Inflammatory macrophage treated with lipopolysaccharide for 1 hour (primary cell): ENCODE results near the gene SOX10.

Experiments used
- DNase-seq, 2 donors: peaks; one replicate each; pipeline ENCODE4 v3.0.0-alpha.2; 2020 to 2022

The SOX10 gene

DNA sequence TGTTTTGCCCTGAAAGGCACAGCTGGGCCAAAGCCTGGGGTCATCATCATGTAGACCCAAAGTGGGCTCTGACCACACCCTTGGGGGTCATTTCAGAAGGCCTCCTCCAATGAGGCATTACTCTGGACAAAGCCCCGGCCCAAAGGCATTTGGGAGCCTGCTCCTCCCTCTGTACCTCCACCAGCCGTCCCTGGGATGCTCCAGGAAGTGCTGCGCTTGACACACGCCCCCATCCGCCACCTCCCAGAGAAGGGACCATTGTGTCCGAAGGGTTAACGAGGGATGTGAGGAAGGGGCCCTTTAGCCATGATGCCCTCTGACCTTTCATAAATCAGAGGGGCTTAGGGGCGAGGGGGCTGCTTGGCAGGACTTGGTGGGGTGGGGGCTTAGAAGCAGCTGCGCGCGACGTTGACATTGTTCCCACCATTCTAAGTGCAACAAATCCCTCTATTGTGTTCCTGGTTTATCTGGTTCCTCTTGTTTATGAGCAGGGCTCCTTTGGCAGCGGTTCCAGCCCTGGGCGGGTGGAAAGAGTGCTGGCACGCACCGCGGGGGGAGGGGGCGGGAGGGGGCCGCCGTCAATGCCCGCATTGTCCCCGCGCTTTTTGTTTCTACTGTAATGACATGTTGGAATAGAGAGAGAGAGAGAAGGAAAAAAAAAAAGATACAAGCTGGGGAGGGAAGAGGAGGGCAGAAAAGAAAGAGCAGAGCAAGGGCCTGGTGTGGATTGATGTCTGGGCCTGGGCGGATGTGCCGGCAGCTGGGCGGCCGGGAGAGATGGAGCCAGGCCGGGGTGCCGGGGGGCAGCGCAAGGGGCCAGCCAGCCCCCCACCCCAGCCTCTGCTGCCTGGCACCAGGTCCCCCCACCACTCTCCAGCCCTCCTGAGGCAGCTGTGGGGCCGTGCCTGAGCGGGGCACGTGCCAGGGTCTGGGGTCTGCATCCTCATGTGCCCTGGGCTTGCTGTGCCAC is 32.1 kb upstream of the SOX10 start:
- DNase-seq: no peak

DNA sequence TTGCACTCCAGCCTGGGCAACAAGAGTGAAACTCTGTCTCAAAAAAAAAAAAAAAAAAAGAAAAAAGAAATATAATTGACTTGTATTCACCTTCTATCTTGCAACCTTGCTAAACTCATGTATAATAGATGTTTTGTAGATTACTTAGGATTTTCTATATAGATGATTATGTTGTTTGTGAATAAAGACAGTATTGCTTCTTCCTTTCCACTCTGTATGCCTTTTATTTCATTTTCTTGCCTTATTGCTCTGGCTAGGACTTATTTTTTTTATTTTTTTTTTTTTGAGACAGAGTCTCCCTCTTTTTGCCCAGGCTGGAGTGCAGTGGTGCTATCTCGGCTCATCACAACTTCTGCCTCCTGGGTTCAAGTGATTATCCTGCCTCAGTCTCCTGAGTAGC is 29.7 kb upstream of the SOX10 start:
- no peak for DNase-seq

DNA sequence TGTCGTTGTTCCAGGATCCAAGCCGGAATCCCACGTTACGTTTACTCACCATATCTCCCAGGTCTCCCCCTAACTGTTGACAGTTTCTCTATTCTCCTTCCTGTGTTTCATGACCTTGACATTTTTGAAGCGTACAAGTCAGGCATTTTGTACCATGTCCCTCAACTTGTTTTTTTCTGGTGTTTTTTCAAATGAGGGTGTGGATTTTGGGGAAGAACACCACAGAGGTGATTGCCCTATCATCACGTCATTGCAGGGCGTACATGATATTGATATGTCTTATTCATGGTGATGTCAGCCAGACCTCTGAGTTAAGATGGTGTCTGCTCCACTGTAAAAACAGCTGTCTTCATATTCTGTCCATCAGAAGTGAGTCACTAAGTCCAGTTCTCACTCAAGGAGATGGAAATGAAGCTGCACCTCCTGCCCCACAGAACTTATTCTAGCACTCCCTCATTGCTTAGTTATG is 28.3 kb upstream of the SOX10 start:
- DNase-seq: no peak

DNA sequence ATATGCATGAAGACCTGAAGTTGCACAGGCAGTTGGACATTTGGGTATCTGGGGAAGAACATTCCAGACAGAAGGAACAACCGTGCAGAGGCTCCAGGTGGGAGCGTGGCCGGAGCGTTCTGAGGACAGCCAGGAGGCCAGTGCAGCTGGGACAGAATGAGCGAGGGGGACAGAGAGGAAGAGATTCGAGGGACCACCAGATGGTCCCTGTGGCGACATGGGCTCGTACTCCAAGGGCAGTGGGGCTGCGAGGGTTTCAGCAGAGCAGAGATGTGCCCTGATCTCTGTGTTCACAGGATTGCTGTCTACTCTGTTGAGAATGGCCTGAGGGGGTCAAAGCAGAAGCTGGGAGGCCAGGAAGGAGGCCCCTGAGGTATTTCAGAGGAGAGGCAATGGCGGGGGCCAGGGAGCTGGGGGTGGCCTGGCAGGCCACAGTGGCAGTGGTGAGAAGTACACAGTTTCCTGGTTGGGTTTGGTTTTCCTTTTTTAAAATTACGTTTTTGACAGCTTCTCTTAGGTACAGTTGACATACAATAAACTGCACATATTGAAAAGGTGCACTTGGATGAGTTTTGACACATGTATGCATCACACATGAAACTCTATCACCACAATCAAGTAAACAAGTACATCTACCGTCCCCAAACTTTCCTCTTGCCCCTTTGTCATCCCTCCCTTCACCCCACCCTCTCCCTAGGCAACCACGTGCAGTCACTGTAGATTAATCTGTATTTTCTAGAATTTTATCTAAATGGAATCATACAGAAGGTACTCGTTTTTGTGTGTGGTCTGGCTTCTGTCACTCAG is 24.8 kb upstream of the SOX10 start:
- DNase-seq: no peak

DNA sequence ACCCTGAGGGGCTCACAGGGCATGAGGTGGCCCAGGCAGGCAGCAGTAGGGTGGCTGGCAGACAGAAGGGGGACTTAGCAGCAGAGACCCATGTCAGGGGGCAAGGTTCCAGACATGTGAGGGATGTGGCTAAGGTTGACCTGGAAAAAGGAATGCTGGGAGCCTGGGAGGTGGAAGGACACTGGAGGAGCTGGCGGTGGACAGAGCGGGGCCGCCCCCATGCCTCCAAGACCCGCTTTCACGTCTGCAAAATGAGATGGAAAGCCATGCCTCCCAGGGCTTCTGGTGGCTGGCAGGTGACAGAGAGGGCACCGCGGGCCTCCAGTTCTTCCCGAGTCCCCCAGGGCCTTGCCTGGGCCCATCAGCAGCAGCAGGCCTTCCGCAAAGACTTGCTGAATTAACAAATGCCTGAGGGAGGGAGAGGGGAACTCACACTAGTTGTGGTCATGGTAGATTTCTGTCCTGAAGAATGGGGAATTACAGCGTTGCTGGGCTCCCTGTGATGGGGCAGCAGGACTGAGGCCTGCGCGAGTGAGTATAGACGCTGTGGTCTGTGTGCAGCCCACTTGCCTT is 23.1 kb upstream of the SOX10 start:
- DNase-seq: no peak

DNA sequence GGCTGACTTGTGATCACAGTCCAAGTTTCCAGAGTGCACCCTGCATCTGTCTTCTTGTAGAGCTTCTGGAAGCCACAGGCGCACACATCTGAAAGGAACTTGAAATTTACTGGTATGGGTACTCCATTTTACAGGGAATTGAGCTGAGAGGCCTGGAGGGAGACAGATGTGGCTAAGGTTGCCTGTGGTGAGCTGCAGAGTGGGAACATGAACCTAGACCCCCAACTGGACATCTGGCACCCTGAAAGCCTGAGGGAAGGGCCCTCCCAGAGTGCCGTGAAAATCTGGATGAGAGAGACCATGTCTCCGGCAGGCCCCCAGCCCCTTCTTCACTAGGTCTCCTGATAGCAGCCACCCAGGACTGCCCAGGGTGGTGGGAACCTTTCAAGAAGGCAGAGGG is 22.6 kb upstream of the SOX10 start:
- DNase-seq: no peak

DNA sequence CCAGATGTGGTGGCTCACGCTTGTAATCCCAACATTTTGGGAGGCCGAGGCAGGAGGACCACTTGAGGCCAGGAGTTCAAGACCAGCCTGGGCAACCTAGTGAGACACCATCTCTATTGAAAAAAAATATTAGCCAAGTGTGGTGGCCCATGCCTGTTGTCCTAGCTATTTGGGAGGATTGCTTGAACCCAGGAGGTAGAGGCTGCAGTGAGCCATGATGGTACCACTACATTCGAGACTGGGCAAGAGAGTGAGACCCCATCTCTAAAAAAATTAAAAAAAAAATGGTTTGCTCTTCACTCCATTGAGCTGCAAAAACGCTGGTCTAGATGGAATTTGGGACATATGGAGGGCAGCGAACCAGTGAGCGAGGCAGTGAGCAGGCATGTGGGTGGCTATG is 21.6 kb upstream of the SOX10 start:
- DNase-seq: no peak

DNA sequence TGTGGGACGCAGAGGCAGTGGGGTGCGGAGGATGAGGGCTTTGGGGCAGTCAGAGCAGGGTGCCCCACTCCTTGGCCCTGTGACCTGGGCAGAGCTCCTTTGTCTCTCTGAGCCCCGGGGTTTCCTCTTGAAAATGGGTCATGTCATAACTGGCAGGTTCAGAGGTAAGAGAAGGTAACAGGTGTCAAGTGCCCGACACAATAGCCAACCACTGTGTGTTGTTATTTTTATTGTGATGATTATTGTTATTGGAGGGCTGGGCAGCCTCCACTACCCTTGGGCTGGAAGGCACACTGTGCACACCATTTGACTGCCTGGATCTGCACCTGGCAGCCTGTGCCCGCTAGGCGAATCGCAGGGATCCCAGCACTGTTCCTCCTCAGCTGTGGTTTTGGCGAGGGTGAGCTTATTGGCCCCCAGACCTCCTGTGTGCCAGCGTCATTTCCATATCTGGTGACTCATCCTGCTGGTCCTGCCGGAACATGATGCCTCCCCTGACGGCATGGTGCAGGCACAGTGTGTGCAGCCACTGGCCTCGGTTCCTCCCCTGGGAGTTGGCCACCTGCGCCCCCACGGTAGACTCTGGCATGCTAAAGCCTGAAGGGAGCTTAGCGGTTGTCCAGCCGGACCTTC is 15.4 kb upstream of the SOX10 start:
- no peak for DNase-seq

DNA sequence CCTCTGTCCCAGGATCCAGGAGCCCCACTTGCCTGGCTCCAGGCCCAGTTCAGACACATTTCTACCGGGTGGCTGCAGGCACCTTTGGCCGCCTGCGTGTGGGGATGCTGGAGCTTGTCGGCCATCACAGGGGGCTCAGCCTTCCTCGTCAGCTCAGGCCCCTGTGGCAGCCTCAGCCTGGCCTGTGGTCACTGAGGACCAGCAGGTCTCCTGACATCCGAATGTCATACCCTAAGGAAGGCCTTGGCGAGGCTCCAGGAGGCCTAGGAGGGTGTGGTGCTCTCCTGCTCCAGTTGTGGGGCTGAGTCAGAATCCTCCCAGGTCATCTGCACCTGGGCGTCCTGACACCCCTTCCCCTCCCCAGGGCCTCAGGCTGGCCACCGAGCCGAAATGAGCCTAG is 14.9 kb upstream of the SOX10 start:
- no peak for DNase-seq

DNA sequence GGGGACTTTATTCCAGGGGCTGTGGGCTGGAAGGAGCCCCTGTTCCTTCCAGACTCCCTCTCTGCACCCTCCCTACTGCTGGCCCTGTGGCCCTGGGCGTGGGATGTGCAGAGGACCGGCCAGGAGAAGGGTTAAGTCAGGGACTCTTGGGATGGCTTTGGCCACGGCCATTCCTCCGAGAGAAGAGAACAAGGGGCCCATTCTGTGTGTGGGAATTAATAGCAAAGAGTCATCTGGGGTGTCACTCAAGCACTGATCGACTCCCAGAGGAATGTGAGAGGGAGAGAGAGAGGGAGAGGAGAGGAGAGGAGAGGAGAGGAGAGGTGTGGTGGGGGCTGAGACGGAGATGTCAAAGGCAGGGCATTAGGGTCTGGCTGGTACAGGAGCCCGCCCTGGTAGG is 14.2 kb upstream of the SOX10 start:
- DNase-seq: no peak

DNA sequence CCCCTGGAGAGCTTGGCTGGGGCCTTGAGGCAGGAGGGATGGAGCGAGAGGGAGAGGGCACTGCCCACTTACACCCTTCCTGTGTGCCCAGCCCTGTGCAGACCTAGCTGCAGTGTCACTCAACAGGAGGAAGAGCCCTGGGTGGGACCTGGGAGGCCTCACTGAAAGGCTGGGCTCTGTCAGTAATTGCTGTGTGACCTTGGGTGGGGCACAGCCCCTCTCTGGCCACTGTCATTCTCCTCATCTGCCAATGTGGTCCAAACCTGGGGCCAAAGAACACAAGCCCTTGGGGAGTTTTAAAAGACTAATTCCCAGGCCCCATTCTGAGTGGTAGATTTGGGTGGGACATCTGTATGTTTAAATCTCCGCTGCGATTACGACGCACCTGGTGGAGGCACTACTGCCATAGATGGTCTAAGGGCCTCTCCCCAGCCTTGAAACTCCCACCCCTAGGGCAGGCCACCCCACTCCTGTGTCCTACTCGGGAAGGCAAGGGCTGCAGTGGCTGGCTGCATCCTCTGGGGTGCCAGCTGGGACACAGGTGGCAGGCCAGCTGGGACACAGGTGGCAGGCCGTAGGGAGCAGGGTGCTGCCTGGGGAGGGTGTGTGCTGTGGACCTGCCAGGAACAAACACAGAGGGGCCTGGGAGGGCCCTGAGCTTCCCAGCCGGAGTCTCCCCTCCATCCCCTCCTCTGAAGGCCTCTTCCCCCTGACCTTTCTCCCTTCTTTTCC is 12.3 kb upstream of the SOX10 start:
- DNase-seq: no peak

DNA sequence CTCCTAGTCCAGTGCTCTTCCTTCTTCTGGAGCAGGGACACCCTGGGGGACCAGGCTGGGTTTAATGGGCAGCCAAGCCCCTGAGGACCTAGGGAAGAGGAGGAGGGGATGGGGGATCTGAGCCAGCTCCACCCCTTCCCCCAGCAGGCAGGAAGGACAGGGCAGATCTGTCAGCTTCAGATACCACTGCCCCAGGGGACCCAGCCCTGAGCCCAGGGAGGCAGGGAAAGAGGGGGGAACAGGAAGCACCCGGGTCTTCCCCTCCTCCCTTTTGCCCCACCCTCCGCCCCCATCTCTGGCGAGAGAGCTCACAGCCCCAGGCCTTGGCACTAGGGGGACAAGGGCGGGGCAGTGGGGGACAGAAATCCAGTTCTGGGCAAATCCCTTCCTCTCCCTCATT is 11.7 kb upstream of the SOX10 start:
- no peak for DNase-seq

DNA sequence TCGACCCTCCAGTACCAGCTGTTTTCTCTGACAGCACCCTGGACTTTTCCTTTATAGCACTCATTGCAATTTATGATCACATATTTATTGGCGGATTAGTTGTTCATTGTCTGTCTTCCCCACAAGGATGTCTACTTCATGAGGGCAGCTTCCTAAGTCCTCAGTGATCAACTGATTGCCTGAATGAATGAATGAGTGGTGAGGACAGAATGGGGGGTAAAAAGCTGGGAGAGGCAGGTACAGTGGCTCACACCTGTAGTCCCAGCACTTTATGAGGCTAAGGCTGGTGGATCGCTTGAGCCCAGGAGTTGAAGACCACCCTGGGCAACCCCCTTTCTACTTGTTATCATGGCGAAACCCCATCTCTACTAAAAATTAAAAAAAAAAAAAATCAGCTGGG is 11.1 kb upstream of the SOX10 start:
- no peak for DNase-seq

DNA sequence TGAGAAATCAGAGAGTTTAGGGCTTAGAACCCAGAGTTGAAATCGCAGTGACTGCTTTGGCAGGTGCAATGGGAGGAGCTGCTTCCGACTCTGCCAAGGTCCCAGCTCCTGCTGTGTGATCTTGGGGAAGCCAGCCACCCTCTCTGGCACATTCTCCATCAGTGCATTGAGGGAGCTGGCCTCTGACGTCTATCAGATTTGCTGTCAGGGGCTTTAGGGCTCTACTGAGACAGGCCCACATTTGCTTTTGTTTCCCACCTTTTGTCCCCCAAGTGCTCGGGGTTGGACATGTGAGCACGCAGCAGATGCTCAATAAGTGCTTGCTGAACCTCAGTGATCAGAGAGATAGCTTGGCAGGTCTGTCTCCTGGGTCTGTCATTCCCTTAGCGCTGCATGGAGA is 10.6 kb upstream of the SOX10 start:
- no peak for DNase-seq

DNA sequence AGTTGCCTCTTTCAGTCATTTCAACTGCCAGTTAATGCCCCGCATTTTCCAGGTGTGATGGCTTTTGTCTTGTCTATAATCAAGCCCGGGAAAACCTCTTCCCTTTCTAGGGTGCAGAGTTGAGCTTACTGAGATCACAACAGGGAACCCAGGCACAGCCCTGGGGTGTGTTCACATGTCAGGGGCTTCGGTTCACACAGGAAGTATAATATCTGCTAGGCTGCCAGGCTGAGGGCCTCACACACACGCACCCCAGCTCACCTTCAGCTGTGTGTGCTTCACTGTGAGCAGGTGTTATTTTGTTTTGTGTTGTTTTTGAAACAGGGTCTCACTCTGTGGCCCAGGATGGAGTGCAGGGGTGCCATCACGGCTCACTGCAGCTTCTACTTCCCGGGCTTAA is 9.7 kb upstream of the SOX10 start:
- no peak for DNase-seq

DNA sequence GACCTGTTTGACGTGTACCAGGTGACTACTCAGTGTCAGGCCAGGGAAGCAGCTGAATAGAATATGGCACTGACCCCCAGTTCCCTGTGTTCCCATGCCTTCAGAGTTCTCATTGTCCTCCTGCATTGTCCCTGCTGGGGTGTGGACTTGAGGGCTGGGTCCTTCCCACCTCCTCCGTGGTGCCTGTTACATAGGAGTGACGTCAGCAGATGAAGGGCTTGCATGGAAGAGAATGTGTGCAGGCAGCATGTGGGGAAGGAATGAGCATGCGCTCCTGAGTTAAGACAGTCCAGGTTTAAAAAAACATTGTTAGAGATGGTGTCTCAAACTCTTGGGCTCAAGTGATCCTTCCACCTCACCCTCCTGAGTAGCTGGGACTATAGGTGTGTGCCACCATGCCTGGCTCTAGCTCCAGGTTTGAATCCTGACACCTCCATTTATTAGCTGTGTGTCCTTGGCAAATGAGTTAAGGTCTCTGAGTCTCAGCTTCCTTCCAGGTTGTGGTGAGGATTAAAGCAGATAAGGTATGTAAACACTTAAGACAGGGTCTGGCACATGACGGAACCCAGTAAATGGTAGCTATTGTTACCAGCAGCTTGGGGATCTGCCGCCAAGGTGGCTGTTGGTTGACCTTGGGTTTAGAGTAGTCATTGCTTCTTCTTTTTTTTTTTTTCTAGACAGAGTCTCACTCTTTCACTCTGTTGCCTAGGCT is 7.5 kb upstream of the SOX10 start:
- no peak for DNase-seq

DNA sequence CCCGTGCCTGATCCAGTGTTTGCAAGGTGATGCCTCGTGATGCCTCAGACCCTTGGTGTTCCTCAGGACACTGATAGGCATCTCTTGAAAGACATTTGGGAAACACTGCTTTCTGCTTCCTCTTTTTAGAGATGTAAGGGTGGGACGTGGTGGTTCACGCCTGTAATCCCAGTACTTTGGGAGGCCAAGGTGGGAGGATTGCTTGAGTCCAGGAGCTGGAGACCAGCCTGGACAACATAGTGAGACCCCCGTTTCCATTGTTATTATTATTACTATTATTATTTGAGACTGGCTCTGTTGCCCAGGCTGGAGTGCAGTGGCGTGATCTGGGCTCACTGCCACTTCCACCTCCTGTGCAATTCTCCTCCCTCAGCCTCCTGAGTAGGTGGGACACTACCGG is 6.5 kb upstream of the SOX10 start:
- no peak for DNase-seq

DNA sequence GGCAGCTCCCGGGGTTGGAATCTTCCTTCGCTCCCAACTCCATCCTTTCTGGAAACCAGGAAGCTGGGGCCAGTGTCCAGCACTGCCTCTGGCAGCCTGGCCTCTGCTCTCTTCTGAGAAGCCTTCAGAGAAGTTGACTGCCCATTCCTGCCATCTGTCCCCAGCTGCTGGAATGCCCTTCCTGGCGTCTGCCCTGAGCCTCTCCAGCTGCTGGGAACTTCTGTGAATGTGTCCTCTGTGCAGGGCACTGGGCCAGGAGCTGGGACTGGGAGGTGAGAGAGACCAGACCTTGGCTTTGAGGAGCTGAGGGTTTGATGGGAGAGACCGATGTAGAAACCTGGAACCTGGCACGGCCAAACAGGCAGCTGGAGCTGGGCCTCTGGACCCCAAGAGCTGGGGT is 5.9 kb upstream of the SOX10 start:
- DNase-seq: no peak

DNA sequence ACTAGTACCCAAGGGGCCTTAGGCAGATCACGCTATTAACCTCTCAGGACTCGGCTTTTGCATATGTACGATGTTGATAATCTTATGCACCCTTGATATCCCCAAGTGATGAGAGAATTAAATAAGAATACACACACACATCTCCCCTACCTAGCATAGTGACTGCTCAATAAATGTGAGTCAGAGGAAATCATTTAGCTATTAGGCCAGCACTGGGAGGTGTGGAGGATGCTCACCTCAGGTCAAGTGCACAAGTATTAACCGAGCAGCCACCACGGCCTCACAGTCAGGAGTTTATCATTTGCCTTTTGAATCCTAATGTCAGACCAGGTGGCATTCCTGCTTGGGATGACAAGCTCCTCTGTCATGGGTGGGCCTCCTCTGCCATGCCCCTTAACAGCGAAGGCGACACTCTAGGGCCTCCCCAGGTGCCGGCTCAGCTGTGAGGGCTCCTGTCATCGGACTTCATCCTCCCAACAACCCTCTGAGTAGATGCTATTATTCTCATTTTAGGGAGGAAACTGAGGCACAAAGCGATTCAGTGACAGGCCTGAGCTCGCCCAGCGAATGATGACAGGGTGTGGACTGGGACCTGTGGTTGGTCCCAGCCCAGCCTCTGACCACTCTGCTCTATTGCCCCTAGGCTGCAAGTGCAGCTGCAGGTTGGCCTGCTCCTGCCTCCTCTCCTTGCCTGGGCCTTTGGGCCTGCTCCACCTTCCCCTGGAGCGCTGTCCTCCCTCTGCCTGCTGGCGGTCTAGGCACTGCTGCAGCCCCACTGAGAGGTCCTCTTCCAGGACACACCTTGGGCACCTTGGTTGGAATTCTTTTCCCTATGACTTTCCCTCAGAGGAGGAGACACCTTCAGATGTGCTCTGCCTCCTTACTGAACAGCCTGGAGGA is 5.0 kb upstream of the SOX10 start:
- no peak for DNase-seq

DNA sequence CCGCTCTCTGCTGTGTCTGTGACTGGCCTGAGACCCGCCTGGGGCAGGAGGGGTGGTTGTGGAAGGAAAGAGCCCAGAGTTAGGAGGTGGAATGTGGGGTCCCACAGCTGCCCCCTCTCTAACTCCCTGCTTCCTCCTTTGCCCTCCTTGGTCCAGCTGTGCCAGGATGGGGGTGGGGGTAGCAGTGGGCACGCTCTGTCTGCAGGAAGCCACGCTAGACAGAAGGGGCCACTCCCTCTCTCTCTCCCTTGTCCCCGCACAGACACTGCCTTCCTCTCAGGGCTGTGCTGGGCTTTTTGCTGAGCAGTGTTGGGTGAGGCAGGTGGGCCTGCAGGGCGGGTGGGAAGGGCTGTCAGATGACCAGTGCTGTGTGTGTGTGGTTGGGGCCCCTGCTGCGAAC is 2.0 kb upstream of the SOX10 start:
- DNase-seq: no peak
